Caco-2 (cell line): Measurements from ENCODE around the gene N4BP2. TPM values are rescaled to one million over a fixed set of nuclear protein-coding genes. Genes with fewer than 3 reads are reported as not detected.

Experiments used
- BruUV-seq: library from RNA; stranded (reverse); fragments of 400-500 nt; replicated peaks from 2 replicates; lab custom pipeline; 2021; lab: Mats Ljungman, UMichigan
- CTCF ChIA-PET: fragments of 300-600 bp; sonication (Branson Sonifier 250); formaldehyde crosslinking; loops from one replicate; lab custom pipeline; 2022; ENCODE audit warnings: antibody characterized with exemption; lab: Charles Lee
- POLR2A ChIA-PET: fragments of 300-600 bp; sonication (Branson Sonifier 250); formaldehyde crosslinking; loops from one replicate; lab custom pipeline; 2022; ENCODE audit warnings: antibody characterized with exemption; lab: Charles Lee
- DNase-seq, 2 experiments: peaks; one replicate each; pipeline versions ENCODE4 v3.0.0 to v3.0.0-alpha.2; 2020 to 2022
- H3K27me3 ChIP-seq: replicated peaks from 2 replicates; pipeline ENCODE4 v1.6.0; 2011; ENCODE audit warnings: low read length; ENCODE audit not compliant: control insufficient read depth, insufficient read depth
- H3K36me3 ChIP-seq: 2 replicates; pipeline ENCODE4 v1.5.1; 2011; ENCODE audit warnings: low read length; ENCODE audit not compliant: control insufficient read depth, insufficient read depth
- H3K4me1 ChIP-seq: fragments of 250-450 bp; sonication (Bioruptor Pico); 2 replicates; pipeline ENCODE4 v1.5.1; 2020; ENCODE audit warnings: mild to moderate bottlenecking
- H3K4me3 ChIP-seq: 2 replicates; pipeline ENCODE4 v1.5.1; 2011; ENCODE audit warnings: low read depth, mild to moderate bottlenecking, control low read depth, low read length
- H3K9me3 ChIP-seq: fragments of 250-450 bp; sonication (Bioruptor Pico); 2 replicates; pipeline ENCODE4 v1.5.1; 2020; ENCODE audit warnings: mild to moderate bottlenecking, moderate library complexity
- H3K27ac Mint-ChIP-seq: one replicate; pipeline ENCODE4 v1.8.0; 2022; ENCODE audit warnings: mixed read lengths; ENCODE audit not compliant: unreplicated experiment
- H3K27me3 Mint-ChIP-seq: one replicate; pipeline ENCODE4 v1.8.0; 2022; ENCODE audit warnings: mixed read lengths; ENCODE audit not compliant: insufficient read depth, unreplicated experiment
- H3K36me3 Mint-ChIP-seq: one replicate; pipeline ENCODE4 v1.8.0; 2022; ENCODE audit warnings: mild to moderate bottlenecking, mixed read lengths; ENCODE audit not compliant: insufficient read depth, unreplicated experiment
- H3K4me1 Mint-ChIP-seq: one replicate; pipeline ENCODE4 v1.8.0; 2022; ENCODE audit warnings: low read depth, mixed read lengths; ENCODE audit not compliant: unreplicated experiment
- H3K4me3 Mint-ChIP-seq: one replicate; pipeline ENCODE4 v1.8.0; 2022; ENCODE audit warnings: mild to moderate bottlenecking, moderate library complexity, mixed read lengths; ENCODE audit not compliant: unreplicated experiment
- H3K9me3 Mint-ChIP-seq: one replicate; pipeline ENCODE4 v1.8.0; 2022; ENCODE audit warnings: mixed read lengths; ENCODE audit not compliant: unreplicated experiment
- intact Hi-C: fragments of 100-400 bp; cut with micrococcal nuclease; formaldehyde crosslinking; loops from one replicate; pipeline ENCODE4 v1.10.0; 2022; ENCODE audit not compliant: unreplicated experiment
- total RNA-seq: library from RNA; stranded (reverse); gene quantifications from 2 replicates; pipeline ENCODE4 v1.2.3, GENCODE V29; 2022
- TF ChIP-seq, protein P1 (sequence below), 2 experiments: fragments of 200-600 bp in 1 of 2; IDR thresholded peaks; 1 replicate in 1 of 2; 2 replicates in 1 of 2; pipeline versions ENCODE4 v1.5.1 to v1.8.0; 2011 to 2022; ENCODE audit warnings: antibody characterized with exemption in 1 of 2, control low read depth in 1 of 2, inconsistent platforms in 1 of 2, low read depth in 1 of 2, low read length in 1 of 2, mild to moderate bottlenecking in 1 of 2, moderate library complexity in 1 of 2; ENCODE audit not compliant: insufficient read depth in 1 of 2, severe bottlenecking in 1 of 2, unreplicated experiment in 1 of 2

The N4BP2 gene
- total RNA-seq, 1 experiment from 2014 or later: 28.7 TPM

DNA sequence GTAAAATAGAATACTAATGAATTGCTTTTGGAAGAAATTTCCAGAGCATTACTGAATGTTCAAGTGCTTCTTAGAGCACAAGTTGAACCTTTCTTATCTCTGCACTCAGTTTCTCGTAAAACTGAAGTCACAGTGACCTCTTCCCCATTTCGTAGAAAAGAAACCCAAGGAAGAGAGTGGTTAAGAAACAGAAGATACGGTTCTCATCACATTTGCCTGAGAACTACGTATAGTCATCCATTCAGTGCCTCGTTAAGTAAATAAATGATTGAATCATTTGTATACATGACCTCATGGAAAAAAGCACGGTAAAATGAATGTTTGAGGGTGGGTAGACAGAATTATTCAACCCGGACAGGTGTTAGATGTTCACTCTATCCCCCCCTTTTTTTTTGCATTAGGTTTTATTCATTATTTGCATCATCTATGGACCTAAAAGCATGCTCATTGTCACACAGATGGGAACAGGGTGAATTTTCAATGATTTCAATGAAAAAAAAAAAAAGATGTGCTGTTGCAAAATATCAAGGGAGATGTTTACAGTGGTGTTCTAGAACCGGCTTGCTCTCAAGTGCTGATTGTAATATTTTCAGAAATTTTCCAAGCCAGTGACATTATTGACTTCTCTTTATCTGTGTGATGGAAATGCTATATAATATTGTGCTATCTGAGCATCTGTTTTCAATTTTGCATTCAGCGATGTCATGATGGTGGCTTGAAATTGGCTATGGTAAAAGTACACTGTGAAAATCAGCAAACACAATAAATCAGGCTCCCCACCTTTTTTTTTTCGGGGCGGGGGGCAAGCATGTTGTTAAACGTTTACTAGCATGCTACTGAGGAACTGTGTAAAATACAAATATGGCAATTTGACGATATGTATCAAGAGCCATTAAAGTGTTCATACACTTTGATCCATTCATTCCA lies 144.5 kb downstream of the N4BP2 start:
- peaks cover 7% of the 10 kb centered on the region for H3K4me1 Mint-ChIP-seq
- H3K36me3 ChIP-seq: no peaks in the 10 kb centered on the region

DNA sequence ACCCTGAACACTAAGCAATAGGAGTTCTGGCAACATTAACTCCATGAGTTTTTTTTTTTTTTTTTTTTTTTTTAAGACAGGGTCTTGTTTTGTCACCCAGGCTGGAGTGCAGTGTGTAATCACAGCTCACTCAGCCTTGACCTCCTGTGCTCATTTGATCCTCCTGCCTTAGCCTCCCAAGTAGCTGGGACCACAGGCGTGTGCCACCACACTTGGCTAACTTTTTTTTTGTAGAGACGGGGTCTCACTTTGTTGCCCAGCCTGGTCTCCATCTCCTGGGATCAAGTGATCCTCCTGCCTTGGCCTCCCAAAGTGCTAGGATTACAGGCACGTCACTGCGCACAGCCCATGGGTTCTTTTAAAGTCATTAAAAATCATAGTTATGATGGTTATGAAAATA lies 145.2 kb downstream of the N4BP2 start:
- Histone ChIP-seq H3K9me3 (no peaks in the 10 kb centered on the region), H3K4me3 (no peak overlapping the region), H3K4me1 (no peaks in the 10 kb centered on the region), H3K36me3 (no peaks in the 10 kb centered on the region), H3K27me3 (no peaks in the 10 kb centered on the region)
- no peaks in the 10 kb centered on the region for H3K9me3 Mint-ChIP-seq
- no peak overlapping the region for H3K4me3 Mint-ChIP-seq
- ChIA-PET POLR2A (no interaction called here), CTCF (no interaction called here)
- H3K4me1 Mint-ChIP-seq: peaks cover 7% of the 10 kb centered on the region
- DNase-seq: no peak
- H3K36me3 Mint-ChIP-seq: no peaks in the 10 kb centered on the region
- no peaks in the 10 kb centered on the region for H3K27me3 Mint-ChIP-seq
- BruUV-seq: no TSS peak
- no peak overlapping the region for H3K27ac Mint-ChIP-seq
- TF ChIP-seq, protein P1, sequence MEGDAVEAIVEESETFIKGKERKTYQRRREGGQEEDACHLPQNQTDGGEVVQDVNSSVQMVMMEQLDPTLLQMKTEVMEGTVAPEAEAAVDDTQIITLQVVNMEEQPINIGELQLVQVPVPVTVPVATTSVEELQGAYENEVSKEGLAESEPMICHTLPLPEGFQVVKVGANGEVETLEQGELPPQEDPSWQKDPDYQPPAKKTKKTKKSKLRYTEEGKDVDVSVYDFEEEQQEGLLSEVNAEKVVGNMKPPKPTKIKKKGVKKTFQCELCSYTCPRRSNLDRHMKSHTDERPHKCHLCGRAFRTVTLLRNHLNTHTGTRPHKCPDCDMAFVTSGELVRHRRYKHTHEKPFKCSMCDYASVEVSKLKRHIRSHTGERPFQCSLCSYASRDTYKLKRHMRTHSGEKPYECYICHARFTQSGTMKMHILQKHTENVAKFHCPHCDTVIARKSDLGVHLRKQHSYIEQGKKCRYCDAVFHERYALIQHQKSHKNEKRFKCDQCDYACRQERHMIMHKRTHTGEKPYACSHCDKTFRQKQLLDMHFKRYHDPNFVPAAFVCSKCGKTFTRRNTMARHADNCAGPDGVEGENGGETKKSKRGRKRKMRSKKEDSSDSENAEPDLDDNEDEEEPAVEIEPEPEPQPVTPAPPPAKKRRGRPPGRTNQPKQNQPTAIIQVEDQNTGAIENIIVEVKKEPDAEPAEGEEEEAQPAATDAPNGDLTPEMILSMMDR (IDR thresholded peaks at IDR 0.05; ENCODE audit: insufficient read depth in 1 of 2, low read depth in 1 of 2, low read length in 1 of 2, severe bottlenecking in 1 of 2, unreplicated experiment in 1 of 2): no peak
- intact Hi-C loops: no loop called here

More for the DNA sequence above, 144.5 kb downstream of the N4BP2 start:
- ChIA-PET CTCF (no interaction called here), POLR2A (no interaction called here)
- Mint-ChIP-seq H3K27me3 (no peaks in the 10 kb centered on the region), H3K9me3 (no peaks in the 10 kb centered on the region), H3K27ac (no peak overlapping the region), H3K4me3 (no peak overlapping the region), H3K36me3 (no peaks in the 10 kb centered on the region)
- TF ChIP-seq, protein P1 (IDR thresholded peaks at IDR 0.05; ENCODE audit: insufficient read depth in 1 of 2, low read depth in 1 of 2, low read length in 1 of 2, severe bottlenecking in 1 of 2, unreplicated experiment in 1 of 2): no peak
- intact Hi-C loops: no loop called here
- no peak for DNase-seq
- BruUV-seq: no TSS peak
- Histone ChIP-seq H3K27me3 (no peaks in the 10 kb centered on the region), H3K4me3 (no peak overlapping the region), H3K4me1 (no peaks in the 10 kb centered on the region), H3K9me3 (no peaks in the 10 kb centered on the region)

GRCh38 chr4:40202474-40202873 lies 145.8 kb downstream of the N4BP2 start:
- TF ChIP-seq, protein P1 (IDR thresholded peaks at IDR 0.05; ENCODE audit: insufficient read depth in 1 of 2, low read depth in 1 of 2, low read length in 1 of 2, severe bottlenecking in 1 of 2, unreplicated experiment in 1 of 2): no peak
- intact Hi-C loops: no loop called here
- H3K36me3 Mint-ChIP-seq: no peaks in the 10 kb centered on the region
- Histone ChIP-seq H3K4me3 (no peak overlapping the region), H3K4me1 (no peaks in the 10 kb centered on the region), H3K9me3 (no peaks in the 10 kb centered on the region), H3K36me3 (no peaks in the 10 kb centered on the region), H3K27me3 (no peaks in the 10 kb centered on the region)
- no TSS peak for BruUV-seq
- H3K4me3 Mint-ChIP-seq: no peak overlapping the region
- ChIA-PET POLR2A (no interaction called here), CTCF (interaction anchor here (0.6 kb wide), 1 partner anchor 470 kb away, joined by 5 read pairs; no protein-coding TSS in a partner anchor)
- H3K27me3 Mint-ChIP-seq: no peaks in the 10 kb centered on the region
- no peaks in the 10 kb centered on the region for H3K9me3 Mint-ChIP-seq
- no peak for DNase-seq
- no peak overlapping the region for H3K27ac Mint-ChIP-seq
- peaks cover 7% of the 10 kb centered on the region for H3K4me1 Mint-ChIP-seq
